ENCODE results near the gene SPINT1.

Gene SPINT1

DNA sequence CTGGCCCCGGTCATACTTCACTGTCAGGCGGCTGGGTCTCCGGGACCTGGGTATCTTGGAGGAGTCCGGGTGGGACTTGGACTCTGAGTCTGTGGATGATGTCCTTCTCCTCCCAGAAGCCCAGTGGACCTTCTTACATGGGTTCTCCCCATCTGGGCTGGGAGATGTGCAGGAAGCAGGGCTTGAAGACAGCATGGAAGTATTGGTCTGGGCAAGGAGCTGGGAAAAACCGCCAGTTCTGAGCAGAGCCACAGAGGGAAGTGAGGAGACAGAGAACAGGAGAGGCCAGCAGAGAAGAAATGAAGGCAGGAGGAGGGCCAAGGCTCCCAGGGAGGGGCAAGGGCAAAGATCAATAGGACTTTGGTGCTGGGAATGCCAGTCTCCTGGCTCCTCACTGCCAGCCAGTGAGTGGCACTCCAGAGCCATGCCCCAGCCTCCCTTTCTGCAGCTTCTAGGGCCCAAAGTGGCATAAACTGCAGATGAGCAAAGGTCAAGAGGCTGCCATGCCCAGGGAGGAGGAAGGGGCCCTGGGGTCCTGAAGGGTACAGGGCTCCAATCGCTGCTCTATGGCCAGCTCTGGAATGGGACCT is 15.3 kb upstream of the SPINT1 start, which contains the start of gene PPP1R14D:
PPP1R14D (minus strand) TSS at position 262 of the 590 bp plus-strand sequence; CDS start at position 195, 67 bp downstream.
- DNase-seq (ENCODE audit: low read depth in 2 of 2) = no peak

DNA sequence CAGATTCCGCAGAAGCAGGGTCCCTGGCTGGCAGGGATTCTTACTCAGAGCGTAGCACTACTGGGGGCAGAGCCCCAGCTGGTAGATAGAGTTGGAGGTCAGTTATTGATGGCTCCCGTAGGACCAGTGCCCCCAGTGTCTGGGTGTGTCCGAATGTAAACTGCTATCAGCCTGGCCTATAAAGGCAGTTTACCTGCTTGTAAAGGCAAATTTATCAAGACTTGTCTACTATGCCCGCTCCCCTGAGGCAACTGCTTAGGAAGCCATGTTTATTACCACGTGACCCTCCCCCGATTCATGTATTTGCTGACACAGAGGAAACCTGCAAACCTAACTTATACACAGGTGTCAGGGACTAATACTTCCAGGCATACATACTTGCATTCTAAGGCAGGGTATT is 14.7 kb upstream of the SPINT1 start:
- no peak for DNase-seq (ENCODE audit: low read depth in 2 of 2)

DNA sequence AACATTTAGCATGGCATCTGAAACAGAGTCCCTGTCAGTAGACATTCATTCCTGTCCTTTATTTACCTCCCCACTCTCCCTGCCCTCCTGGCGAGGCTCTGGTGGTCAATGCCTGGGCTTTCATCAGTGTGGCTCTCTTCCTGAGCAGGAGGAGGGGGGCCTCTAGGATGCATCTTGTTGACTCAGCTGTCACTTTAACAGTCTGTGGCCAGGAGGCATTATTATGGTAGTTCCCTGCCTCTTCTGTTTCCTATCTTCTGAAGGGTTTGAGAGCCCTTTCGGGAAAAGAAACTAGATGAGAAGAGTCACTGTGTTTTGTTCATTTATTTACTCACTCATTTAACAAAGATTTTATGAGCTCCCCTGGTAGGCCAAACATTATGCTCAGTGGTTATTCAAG is 13.0 kb upstream of the SPINT1 start:
- DNase-seq (ENCODE audit: low read depth in 2 of 2) = no peak

DNA sequence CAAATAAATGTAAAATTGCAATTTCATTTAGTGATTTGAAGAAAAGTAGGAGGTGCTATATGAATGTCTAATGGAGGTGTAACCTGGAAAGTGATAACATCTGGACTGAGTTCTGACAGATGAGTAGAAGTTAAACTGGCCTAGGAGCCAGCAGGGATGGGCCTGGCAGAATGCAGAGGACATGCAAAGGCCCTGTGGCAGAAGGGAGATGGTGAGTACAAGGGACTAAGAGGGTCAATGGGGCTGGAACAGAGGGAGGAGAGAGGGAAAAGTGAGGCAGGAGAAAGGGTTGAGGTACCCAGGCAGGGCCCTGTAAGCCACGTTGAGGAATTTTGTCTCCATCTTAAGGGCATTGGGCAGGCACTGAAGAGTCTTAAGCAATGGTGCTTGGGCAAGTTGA is 12.0 kb upstream of the SPINT1 start:
- no peak for DNase-seq (ENCODE audit: low read depth in 2 of 2)

DNA sequence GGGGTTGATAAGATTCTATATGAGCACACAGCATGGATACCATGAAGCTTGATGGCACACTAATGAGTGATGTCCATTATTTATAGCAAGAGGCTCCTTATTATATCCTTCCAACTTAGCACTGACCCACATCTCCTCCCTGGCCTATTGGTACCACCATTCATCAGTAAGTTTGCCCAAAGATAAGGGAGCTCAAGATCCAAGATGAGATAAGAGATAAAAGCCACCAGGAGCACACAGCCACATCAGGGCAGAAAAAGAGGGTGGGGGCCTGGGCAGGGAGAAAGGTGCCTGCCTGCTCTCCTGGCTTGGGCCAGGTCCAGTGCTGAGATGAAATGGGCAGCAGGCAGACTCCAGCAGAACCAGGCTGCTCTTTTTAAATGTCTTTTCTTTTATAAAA is 10.9 kb upstream of the SPINT1 start:
- DNase-seq (ENCODE audit: low read depth in 2 of 2) = no peak

DNA sequence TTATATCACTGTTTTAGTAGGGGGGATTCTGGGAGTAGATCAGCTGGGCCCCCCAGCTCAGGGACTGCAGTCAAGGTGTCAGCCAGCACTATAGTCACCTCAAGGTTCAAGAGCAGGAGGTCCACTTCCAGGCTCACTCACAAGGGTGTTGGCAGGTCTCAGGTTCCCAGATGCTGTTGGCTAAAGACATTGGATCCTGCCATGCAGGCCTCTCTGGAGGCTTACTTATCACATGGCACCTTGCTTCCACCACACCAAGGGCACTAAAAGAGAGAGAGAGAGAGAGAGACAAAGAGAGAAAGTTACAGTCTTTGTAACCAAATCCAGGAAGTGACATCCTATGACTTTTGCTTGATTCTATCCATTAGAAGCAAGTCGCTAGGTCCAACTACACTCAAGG is 7.8 kb upstream of the SPINT1 start:
- DNase-seq (ENCODE audit: low read depth in 2 of 2) = no peak

DNA sequence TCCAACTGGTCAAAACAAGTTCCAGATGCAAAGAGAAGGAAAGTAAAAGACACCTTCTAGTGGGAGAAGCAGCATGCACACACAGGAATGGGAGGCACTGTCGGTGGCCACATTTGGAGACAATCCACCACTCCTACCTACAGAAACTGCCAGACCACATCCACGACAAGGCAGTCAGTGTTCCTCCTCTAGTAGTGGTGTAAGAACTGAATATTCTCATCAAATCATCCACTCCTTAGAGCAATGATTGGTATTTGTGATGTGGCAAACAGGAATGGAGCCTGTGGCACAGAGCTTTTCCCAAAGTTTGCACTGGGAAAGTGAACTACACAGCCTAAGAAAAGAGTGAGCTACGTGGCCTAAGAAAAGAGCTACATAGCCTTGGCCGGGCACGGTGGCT is 5.1 kb upstream of the SPINT1 start:
- no peak for DNase-seq (ENCODE audit: low read depth in 2 of 2)

DNA sequence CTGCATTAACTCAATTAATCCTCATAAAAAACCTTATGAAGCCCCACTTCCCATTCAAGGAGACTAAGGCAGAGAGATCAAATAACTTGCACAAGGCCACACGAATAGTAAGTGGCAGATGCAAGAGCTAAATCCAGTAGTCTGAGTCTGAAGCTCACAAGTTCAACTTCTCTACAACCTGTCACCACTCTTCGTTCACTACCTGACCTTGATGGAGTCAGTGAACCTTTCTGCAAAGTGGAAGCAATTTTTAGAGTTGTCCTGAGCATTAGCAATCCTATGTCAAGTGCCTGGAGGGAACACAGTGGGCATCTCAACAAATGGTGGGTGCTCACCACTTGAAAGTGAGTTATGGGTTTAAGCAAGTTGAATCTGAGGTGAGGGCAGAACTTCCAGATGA is 2.1 kb upstream of the SPINT1 start:
- no peak for DNase-seq (ENCODE audit: low read depth in 2 of 2)

DNA sequence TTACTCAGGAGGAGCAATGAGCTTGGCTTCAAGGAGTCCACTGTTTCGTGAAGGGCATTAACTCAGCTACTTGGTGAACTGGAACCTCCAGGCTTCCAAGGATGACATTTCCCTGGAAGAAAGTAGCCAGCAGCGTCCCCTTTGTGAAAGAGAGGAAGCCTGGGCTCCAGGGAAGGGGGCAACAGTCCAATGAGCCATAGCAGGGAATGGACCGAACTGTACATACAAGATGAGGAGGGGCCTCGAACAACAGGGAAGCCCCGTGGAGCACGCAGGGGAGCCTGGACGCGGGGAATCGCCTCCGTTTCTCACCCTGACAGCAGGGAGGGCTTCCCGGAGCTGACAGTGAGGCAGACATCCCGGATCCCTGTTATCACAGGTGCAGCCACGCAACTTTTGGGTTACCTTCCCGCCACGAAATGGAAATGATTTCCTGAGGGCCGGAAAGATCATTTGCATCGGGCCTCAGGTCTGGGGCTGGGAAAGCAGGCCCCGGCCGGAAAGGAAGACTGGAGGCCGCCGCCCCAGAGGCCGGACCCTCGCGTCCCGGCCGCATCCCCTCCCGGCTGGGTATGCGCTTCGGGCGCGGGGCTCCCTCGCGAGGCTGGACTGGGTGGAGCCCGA is 475 bp upstream of the SPINT1 start:
- DNase-seq (ENCODE audit: low read depth in 2 of 2) = no peak

DNA sequence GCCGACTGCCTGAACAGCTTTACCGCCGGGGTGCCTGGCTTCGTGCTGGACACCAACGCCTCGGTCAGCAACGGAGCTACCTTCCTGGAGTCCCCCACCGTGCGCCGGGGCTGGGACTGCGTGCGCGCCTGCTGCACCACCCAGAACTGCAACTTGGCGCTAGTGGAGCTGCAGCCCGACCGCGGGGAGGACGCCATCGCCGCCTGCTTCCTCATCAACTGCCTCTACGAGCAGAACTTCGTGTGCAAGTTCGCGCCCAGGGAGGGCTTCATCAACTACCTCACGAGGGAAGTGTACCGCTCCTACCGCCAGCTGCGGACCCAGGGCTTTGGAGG is 815 bp downstream of the SPINT1 start:
- DNase-seq (ENCODE audit: low read depth in 2 of 2) = peak; percentile 14 to 21

DNA sequence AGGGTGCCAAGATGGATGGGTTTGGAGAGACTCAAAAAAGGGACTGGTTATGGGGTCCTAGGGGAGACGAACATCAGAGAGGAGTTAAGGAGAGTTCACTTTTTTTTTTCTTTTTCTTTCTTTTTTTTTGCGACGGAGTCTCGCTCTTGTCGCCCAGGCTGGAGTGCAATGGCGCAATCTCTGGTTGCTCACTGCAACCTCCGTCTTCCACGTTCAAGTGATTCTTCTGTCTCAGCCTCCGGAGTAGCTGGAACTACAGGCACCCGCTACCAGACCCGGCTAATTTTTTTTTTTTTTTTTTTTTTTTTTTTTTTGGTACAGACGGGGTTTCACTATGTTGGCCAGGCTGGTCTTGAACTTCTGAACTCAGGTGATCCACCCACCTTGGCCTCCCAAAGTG is 1.2 kb downstream of the SPINT1 start:
- DNase-seq (ENCODE audit: low read depth in 2 of 2) = no peak

DNA sequence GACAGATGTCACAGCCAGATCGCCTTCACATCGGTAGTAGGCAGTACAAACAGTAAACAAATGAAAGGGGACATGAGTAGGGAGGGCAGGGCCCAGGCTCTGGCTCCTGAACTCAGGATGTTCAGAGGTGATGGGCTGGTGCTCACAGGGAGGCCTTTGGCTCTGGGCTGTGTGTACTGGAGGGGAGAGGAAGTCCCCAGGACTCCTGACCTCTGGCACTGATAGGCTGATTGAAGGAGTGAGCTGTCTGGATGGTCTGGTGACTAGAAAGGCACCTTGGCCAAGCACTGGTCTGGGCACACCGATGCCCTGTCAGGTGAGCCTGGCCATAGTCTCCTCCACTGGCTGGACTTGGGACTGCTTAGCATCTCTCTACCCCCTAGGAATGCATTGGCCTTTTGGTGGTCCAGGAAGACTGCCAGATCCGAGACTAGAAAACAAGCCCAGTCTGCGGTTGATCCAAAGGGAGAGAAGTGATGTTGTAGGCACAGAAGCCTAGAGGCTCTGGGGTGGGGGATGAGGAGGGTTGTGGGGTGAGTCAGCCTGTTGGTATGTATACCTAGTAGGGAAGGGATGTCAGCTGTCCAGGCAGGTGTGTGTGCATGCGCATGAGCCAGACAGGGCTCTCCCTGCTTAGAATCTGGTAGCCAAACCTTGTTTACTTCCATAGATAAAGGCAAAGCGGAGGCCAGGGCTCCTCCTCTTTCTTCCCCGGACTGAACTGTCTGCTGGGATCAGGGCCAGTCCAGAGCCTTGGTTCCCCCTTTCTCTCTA is 1.9 kb downstream of the SPINT1 start:
- DNase-seq (ENCODE audit: low read depth in 2 of 2) = no peak

DNA sequence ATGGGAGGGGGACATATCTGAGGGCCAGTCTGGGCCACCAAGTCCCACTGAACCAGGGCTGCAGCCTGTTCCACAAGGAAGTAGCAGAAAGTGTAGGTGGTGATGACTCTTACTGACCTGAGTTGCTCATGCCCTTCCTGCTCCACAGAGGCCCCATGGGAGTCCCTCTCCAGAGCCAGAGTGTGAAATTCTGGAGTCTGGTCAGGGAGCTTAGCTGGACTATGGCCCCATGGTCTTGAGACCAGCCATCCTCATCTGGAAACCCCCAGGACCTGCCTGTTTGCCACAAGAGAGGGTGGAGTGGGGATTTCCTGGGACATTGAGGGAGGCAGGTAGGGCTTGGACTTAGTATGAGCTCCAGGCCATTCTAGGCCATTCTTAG is 3.0 kb downstream of the SPINT1 start:
- DNase-seq (ENCODE audit: low read depth in 2 of 2) = no peak

DNA sequence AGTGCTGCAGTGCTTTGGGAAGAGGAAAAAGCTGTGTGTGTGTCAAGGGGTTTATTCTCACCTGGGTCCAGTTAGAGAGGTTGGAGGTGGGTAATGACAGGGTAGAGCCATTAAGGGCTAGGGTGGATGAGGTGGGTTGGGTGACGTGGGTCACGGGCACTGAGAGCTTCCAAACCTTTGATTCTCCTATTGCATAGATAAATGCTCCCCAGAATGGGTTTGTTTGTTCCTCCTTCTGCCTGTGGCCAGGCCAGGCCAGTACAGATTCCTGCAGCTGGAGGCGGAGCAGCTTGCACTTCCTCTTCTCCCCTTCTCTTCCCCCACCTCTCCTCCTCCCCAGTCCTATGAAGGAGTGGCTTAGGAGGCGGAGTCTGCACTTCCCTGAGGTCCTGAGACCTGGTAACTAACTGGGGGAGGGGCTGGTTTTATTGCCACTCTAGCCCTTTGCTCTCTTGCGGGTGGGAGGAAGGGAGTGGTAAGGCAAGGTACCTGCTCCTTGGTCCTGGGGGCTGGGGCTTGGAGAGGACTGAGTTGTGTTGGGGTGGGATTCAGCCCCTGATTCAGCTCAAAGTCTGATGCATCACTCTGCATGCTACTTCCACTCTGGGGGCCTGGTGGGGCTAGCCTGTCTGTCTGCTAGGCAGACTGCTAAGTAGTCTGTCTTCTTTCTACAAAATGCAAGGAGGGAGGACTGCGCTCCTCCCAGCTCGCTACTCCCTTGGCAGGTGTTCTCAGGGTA is 3.5 kb downstream of the SPINT1 start:
- DNase-seq (ENCODE audit: low read depth in 2 of 2) = no peak

DNA sequence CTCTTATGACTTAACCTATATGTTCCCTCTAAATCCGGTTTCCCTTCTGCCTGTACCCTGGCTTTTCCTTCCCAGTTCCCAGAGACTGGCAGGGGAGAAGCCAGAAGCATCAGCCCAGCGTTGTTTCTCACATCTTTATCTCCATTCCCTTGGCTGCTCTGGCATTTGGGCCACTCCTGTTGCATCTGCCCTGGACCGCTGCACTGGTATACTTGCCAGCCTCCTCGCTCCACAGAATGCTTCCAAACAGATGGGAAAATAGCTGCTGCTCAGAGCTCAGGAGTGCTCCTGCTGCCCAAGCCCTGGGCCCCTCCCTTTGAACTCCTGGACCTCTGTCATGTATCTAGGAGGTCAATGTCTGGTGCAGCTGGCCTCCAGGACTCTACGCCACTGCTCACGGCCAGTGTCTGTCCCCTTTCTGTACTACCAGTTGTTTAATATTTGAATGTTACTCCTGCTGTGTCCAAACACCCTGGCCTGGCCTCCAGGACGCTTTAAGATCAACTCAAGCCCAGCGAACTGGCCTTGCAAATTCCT is 6.8 kb downstream of the SPINT1 start:
- no peak for DNase-seq (ENCODE audit: low read depth in 2 of 2)

DNA sequence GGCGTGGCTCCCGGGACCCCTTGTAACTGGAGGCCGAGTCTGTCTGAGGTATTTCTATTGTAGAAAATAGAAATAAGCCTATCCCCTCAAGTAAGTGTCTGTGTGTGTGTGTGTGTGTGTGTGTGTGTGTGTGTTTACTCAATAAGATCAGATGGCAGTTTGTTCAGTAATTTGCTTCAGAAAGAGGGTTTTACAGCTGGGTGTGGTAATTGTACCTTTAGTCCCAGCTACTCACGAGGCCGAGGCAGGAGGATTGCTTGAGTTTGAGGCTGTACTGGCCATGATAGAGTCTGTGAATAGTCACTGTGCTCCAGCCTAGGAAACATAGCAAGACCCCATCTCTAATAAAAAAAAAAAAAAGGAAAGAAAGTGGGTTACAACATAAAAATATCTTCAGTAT is 8.7 kb downstream of the SPINT1 start:
- DNase-seq (ENCODE audit: low read depth in 2 of 2) = no peak

DNA sequence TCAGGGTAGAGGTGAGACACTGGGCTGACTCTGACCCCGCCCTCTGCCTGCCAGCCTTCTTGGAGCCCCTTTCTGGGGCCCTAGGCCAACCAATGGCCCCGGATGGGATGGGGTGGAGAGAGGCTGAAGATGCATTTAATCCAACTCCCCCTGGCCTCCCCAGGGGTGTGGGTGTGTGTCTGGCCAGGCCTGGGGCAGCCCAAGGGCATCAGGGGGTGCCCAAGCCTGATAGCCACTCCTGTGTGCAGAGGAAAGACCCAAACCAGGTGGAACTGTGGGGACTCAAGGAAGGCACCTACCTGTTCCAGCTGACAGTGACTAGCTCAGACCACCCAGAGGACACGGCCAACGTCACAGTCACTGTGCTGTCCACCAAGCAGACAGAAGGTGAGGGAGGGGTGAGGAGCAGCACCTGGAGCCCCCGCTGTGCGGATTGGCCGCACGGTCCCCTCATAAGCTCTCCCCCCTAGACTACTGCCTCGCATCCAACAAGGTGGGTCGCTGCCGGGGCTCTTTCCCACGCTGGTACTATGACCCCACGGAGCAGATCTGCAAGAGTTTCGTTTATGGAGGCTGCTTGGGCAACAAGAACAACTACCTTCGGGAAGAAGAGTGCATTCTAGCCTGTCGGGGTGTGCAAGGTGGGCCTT is 9.5 kb downstream of the SPINT1 start:
- DNase-seq (ENCODE audit: low read depth in 2 of 2) = no peak

DNA sequence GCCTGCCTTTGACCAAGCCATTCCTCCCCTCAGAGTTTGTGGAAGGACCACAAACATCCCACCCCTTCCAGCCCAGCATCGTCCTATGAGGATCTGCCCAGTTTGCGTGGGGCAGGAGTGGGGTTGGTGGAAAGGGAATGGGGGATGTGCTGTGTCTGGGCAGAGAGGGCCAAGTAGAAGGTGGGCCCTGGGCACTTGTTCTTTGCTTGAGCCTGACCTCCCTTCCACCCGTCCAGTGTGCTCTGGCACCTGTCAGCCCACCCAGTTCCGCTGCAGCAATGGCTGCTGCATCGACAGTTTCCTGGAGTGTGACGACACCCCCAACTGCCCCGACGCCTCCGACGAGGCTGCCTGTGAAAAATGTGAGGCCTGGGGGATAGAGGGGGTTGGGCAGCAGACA is 10.3 kb downstream of the SPINT1 start:
- no peak for DNase-seq (ENCODE audit: low read depth in 2 of 2)

DNA sequence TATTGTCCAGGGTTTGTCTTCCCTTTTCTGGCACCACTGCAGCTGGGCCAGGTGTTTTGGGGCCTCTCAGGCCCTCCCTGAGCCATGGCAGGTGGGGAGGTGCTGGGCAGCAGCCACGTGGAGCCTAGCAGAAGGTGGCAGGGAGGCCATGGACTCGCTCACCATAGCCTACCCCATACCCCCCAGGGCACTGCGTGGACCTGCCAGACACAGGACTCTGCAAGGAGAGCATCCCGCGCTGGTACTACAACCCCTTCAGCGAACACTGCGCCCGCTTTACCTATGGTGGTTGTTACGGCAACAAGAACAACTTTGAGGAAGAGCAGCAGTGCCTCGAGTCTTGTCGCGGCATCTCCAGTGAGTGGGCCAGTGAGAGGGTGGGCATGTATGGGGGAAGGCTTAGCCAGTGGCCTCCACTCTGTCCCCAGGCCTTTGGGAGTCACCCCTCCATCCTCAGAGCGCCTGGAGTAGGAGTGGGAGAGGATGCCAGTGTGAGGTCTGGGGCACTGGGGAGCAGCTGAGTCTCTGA is 11.9 kb downstream of the SPINT1 start:
- no peak for DNase-seq (ENCODE audit: low read depth in 2 of 2)

DNA sequence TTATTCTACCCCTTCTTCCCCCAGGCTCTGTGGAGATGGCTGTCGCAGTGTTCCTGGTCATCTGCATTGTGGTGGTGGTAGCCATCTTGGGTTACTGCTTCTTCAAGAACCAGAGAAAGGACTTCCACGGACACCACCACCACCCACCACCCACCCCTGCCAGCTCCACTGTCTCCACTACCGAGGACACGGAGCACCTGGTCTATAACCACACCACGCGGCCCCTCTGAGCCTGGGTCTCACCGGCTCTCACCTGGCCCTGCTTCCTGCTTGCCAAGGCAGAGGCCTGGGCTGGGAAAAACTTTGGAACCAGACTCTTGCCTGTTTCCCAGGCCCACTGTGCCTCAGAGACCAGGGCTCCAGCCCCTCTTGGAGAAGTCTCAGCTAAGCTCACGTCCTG is 12.9 kb downstream of the SPINT1 start:
- no peak for DNase-seq (ENCODE audit: low read depth in 2 of 2)

DNA sequence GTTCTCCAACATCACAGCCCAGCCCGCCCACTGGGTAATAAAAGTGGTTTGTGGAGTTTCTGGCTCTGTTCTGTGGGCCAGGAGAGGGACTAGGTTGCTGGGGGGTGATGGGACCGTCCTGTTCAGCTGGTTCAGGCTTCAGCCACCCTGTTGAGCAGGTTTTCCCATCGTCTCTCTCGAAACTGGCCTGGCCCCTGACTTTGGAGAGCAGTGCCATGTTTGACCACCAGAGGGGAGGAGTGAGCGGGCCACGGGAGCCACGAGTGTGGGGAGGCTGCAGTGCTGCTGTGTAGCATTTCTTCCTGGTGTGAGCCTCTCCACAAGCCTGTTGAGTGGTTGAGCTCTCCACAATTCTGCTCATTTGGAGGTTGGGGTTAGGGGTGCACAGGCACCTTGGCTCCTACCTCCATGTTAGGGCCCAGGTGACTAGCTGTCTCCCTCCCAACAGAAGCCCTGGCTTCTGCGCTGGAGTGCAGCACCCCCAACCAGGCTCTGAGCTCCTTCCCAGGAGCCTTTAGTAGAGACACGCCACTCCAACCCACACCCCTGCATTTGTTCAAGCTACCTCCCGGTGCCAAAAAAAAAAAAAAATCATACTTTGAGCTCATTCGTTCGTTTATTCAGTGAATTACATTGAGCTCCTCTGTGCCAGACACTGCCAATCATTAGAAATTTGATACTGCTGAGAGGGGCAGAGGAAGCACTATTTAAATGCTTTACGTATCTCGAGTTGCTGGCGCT is 13.9 kb downstream of the SPINT1 start:
- DNase-seq (ENCODE audit: low read depth in 2 of 2) = peak; percentile 60 to 76

All from stimulated activated CD8-positive, alpha-beta memory T cell treated with anti-CD3 and anti-CD28 coated beads, Interleukin-2, amount 100 ng/mL, for 48 hours (primary cell).